Nephron progenitor cell (in vitro differentiated cells): ENCODE measurements around the gene EMC9.
A peak's percentile ranks its signal among the peaks of the same experiment; 100 is the strongest.

Experiments used
- DNase-seq: peaks from one replicate; pipeline ENCODE4 v3.0.0; 2021
- H3K27ac Mint-ChIP-seq: 2 replicates; pipeline ENCODE4 v1.8.0; 2021; ENCODE audit warnings: mild to moderate bottlenecking, moderate library complexity, mixed read lengths
- H3K27me3 Mint-ChIP-seq: 2 replicates; pipeline ENCODE4 v1.8.0; 2021; ENCODE audit warnings: mild to moderate bottlenecking, low read depth, mixed read lengths; ENCODE audit not compliant: poor library complexity
- H3K36me3 Mint-ChIP-seq: 2 replicates; pipeline ENCODE4 v1.8.0; 2021; ENCODE audit warnings: low read depth, mixed read lengths
- H3K4me1 Mint-ChIP-seq: 2 replicates; pipeline ENCODE4 v1.8.0; 2021; ENCODE audit warnings: mixed read lengths
- H3K4me3 Mint-ChIP-seq: 2 replicates; pipeline ENCODE4 v1.8.0; 2021; ENCODE audit warnings: mild to moderate bottlenecking, moderate library complexity, mixed read lengths
- H3K9me3 Mint-ChIP-seq: 2 replicates; pipeline ENCODE4 v1.8.0; 2021; ENCODE audit warnings: mild to moderate bottlenecking, moderate library complexity, mixed read lengths
- CTCF ChIP-seq: fragments of 200-600 bp; sonication (generic); IDR thresholded peaks from 2 replicates; pipeline ENCODE4 v1.5.0; 2021; ENCODE audit warnings: antibody characterized with exemption

Gene EMC9

GRCh38 chr14:24172261-24172860, 31.0 kb upstream of the EMC9 start:
- H3K27ac Mint-ChIP-seq = no peak overlapping the region
- TF ChIP-seq CTCF = no peak
- peaks cover 39% of the 10 kb centered on the region for H3K4me1 Mint-ChIP-seq
- no peaks in the 10 kb centered on the region for H3K9me3 Mint-ChIP-seq
- H3K4me3 Mint-ChIP-seq = peak overlapping the region; percentile 84
- DNase-seq = no peak
- H3K27me3 Mint-ChIP-seq = peaks cover 14% of the 10 kb centered on the region
- H3K36me3 Mint-ChIP-seq = peaks cover 41% of the 10 kb centered on the region

DNA sequence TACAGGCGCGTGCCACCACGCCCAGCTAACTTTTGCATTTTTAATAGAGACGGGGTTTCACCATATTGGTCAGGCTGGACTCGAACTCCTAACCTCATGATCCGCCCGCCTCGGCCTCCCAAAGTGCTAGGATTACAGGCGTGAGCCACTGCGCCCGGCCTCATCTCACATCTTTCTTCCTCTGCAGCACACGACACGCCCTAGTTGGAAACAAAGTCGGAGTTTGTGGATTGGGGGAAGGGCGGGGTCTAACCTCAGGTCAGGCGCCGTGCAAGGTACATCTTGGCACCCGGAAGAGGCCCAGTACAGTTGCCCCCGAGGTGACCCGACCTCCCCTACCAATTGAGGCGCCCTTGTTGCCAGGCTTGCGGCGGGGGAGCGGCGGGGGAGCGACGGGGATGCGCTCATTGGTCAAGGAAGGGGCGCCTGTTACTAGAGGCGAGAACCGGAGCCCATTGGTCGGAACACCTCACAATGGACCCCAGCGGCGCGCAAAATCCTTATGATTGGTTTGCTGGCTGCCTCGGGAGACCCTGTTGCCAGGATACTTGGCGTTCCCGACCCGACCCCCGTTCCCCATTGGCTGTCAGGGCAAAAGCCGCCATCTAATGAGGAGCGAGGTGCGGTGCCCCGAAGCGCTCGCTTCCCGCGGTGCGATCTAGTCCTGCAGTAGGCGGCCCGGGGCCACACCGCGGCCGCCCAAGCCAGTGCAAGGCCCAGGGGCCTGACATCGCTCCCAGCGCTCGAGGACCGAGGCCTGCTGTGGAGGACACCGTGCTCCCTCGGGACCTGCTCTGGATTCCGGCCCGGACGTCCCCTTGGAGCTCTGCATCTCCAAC, 30.2 kb upstream of the EMC9 start, which contains the start of gene REC8:
TSS of gene REC8 (plus strand) at position 659 of the 839 bp plus-strand sequence. CDS start 473 bp downstream, outside the sequence.
- H3K4me3 Mint-ChIP-seq = peak within 1 kb of the TSS; percentile 84
- DNase-seq = peak; percentile 85
- H3K27ac Mint-ChIP-seq = peak within 1 kb of the TSS; percentile 94
- H3K9me3 Mint-ChIP-seq = no peaks in the 10 kb centered on the region
- TF ChIP-seq CTCF = no peak
- H3K36me3 Mint-ChIP-seq = peaks cover 39% of the 10 kb centered on the region
- H3K4me1 Mint-ChIP-seq = peaks cover 39% of the 10 kb centered on the region
- peaks cover 14% of the 10 kb centered on the region for H3K27me3 Mint-ChIP-seq

GRCh38 chr14:24167469-24168114, 26.2 kb upstream of the EMC9 start:
- peaks cover 11% of the 10 kb centered on the region for H3K27me3 Mint-ChIP-seq
- H3K36me3 Mint-ChIP-seq = peaks cover 42% of the 10 kb centered on the region
- H3K4me1 Mint-ChIP-seq = peaks cover 24% of the 10 kb centered on the region
- DNase-seq = no peak
- H3K9me3 Mint-ChIP-seq = no peaks in the 10 kb centered on the region
- no peak for TF ChIP-seq CTCF
- no peak overlapping the region for H3K4me3 Mint-ChIP-seq
- peak overlapping the region; percentile 26 for H3K27ac Mint-ChIP-seq

GRCh38 chr14:24165785-24166184, 24.4 kb upstream of the EMC9 start:
- Mint-ChIP-seq H3K27ac (no peak overlapping the region), H3K36me3 (peaks cover 46% of the 10 kb centered on the region), H3K4me1 (peaks cover 29% of the 10 kb centered on the region), H3K9me3 (no peaks in the 10 kb centered on the region), H3K4me3 (no peak overlapping the region), H3K27me3 (peaks cover 3% of the 10 kb centered on the region)
- DNase-seq = no peak
- no peak for TF ChIP-seq CTCF

DNA sequence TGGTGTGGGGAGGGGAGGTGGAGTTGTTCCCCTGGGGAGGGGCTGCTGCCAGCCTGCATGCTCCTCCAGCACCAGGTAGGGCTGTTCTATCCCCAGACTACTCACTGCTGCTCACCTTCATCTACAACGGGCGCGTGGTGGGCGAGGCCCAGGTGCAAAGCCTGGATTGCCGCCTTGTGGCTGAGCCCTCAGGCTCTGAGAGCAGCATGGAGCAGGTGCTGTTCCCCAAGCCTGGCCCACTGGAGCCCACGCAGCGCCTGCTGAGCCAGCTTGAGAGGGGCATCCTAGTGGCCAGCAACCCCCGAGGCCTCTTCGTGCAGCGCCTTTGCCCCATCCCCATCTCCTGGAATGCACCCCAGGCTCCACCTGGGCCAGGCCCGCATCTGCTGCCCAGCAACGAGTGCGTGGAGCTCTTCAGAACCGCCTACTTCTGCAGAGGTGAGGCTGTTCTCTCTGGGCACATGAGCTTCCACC, 23.2 kb upstream of the EMC9 start:
- no peak for TF ChIP-seq CTCF
- H3K4me1 Mint-ChIP-seq = peaks cover 30% of the 10 kb centered on the region
- no peaks in the 10 kb centered on the region for H3K27me3 Mint-ChIP-seq
- no peaks in the 10 kb centered on the region for H3K9me3 Mint-ChIP-seq
- peaks cover 41% of the 10 kb centered on the region for H3K36me3 Mint-ChIP-seq
- no peak overlapping the region for H3K4me3 Mint-ChIP-seq
- no peak overlapping the region for H3K27ac Mint-ChIP-seq
- DNase-seq = no peak
